TTC549 (cell line): ENCODE measurements around the gene HDGFL2.

ENCODE experiments used
- FAIRE-seq: peaks from 2 replicates; lab custom pipeline; 2012; peaks lifted over from hg19 to GRCh38; lab: Jason Lieb, UNC

The HDGFL2 gene

DNA sequence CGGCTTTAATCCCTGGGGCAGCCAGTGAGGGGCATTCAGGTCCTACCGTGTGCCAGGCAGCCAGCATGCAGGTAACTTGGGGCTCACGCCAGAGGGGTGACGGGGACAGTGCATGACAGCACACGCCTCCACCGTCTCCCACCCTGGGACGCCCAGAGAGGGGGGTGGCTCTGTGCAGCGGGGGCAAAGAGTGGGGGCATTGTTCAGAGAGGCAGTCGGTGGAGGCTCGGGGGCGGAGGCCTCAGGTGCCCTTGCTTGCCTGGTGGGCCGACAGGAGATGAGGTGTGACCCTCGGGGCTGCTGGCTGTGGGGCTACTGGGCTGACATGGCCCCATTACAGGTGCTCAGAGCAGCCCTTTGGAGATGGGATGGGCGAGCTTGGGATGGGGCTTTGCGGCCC lies 27.8 kb downstream of the HDGFL2 start:
- FAIRE-seq: no peak

DNA sequence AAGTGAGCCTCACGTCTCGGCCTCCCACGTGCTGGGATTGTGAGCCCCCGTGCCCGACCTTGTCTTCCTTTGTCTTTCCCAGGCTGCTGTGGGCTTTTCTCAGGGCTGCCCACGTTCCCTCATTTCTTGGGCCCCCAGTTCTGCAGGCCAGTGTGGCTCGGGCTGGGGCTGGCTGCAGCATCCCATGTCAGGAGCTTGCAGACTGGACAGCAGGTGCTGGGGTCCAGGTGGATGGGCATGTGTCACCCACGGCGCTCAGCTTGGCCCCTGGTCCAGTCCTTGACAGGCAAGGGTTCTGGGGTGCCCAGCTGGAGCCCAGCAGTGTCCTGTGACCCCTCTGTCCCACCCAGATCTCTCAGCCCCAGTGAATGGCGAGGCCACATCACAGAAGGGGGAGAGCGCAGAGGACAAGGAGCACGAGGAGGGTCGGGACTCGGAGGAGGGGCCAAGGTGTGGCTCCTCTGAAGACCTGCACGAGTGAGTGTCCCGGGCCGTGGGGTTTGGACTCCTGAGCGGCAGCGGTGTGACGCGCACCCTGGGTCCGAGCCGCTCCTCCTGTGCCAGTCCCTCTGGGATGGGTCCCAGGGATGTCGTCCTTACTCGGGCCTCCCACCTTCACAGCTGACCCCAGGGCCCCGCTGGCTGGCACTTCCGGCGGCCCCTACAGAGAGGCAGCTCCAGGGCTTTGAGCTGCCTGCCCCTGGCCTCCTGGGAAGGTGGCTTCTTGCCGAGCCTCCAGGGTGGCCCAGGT lies 28.9 kb downstream of the HDGFL2 start:
- FAIRE-seq: no peak

DNA sequence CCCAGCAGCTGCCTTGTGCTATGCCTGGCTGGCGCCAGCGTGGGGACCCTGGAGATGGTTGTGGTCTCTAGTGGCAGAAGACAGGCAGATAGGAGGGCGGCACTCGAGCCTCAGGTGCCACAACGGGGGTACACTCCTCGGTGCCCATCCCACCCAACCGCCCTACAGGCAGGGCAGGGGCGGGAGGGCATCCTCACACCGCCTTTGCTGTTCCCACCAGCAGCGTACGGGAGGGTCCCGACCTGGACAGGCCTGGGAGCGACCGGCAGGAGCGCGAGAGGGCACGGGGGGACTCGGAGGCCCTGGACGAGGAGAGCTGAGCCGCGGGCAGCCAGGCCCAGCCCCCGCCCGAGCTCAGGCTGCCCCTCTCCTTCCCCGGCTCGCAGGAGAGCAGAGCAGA lies 29.6 kb downstream of the HDGFL2 start:
- FAIRE-seq: no peak

DNA sequence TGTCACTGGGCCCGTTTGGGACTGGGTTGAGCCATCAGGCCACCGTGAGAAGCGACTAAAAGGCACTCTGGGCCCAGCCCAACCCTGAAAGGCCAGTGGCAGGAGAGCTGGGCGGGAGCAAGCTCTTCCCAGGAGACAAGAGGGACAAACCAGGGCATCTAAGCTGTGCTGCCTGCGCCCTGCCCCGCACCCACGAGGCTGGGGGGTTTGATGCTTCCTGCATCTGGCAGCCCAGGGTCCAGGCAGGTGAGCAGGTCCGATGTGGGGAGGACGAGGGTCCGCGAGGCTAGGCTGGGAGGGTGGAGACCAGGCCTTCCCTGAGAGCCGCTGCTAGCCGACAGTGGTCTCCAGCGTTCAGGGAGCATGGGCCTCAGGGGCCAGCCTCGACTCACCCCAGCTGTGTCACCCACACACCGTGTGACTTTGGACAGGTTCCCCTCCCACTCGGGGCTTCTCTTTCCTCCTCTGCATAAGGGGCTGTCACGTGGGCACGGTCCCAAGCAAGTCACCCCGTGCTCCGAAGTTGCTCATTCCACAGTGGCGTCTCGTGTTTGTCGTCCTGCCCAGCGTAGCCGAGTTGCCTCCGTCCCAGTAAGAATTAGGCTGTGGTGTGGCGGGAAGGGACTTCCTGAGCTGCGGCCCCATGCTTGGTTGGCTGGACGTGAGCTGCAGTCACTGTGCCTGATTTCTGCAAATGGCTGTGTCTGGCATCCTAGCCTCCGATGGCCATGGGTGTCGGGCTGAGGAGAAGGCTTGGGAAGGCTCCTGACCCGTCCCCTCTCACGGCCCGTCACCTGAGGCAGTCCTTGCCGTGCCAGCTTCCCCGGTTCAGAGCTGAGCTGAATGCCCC lies 30.4 kb downstream of the HDGFL2 start:
- FAIRE-seq: no peak

DNA sequence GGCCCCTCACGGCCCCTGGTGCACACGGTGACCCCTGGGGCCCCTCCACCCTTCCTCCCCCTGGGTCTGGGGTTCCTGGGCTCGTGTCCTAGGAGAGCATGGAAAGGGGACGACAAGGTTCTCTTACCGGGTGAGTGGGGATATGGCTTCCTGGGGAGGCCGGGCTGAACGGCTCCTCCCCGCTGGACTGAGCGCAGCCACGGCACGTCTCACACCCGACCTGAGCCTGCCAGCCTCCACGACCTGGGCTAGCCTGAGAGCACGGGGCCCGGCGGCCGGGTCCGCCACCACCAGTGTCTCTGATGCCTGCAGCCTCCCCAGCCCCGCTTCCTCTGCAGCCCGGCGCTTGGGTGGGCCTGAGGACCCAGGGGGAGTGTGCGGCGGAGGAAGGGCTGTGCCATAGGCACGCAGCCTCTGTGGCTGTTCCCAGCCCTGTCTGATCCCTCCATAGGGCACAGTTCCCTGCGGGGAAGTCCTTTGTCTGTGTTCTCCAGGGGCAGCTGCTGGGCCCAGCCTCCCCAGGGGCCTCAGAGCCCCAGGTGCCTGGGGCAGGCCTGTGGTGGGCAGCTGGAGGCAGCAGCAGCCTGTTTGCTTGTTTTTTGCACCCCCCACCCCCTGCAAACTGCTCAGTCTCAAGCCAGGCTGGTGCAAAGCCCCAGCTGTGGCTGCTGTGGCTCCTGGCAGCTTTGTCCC lies 31.2 kb downstream of the HDGFL2 start:
- FAIRE-seq: no peak

DNA sequence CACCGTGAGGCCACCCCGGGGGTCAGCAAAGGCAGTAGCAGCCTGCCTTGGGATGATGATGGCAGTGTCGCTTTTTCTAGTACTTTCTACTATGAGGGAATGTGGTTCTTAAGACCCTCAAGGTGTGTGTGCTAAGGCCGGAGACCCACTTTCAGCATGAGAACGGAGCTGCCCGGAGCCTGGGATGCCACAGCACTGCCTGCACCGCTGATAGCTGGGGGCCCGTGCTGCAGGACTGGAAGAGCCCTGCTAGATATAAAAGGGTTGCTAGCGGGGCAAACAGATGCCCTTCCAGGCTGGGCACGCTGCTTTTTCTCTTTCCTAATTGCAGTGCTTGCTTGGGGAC lies 31.7 kb downstream of the HDGFL2 start:
- no peak for FAIRE-seq

DNA sequence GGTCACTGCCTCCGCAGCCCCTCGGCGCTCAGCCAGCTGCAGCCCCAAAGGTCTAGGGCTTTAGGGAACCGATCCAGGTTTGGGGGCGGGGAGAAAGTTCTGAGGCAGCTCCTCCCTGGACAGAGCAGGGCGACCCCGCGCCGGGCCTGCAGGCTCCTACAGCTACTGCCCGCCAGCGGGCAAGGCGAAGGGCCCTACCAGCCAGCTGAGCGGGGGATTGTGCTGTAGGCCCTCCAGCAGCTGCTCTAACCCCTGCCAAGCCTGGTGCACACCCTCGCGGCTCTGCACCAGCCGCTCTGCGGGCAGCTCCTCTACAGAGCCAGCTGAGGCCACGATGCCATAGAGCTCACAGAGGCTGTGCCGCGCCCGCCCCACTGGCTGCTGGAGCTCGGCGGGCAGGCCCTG lies 32.2 kb downstream of the HDGFL2 start:
- FAIRE-seq: no peak

DNA sequence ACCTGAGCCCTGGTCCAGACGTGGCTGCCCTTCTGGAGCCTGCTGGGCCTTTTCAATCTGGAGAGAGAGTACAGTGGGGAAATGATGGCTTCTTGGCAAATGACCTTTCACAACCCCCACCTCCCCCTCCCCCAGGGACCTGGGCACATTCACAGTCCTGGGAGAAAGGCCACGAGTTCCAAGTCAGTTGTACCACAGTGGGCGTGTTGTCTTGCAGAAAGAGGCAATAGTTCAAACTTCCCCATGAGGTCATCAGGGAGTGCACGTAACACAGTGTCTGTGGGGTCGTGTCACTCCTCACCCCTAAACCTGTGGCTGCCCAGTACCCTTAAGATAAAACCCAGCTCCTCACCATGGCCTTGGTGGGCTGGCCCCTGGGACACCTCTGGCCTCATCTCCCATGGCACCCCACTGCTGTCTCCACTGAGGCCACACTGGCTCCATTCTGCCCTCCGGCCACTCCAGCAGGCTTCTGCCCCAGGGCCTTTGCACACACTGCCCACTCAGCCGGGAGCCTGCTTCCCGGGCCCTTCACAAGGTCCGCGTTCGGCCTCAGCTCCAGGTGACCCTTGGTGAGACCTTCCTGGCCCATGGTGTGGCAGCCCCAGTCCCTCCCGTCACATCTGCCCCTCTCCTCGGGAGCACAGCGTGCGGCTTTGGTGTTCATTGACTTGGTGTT lies 32.9 kb downstream of the HDGFL2 start:
- FAIRE-seq: no peak

DNA sequence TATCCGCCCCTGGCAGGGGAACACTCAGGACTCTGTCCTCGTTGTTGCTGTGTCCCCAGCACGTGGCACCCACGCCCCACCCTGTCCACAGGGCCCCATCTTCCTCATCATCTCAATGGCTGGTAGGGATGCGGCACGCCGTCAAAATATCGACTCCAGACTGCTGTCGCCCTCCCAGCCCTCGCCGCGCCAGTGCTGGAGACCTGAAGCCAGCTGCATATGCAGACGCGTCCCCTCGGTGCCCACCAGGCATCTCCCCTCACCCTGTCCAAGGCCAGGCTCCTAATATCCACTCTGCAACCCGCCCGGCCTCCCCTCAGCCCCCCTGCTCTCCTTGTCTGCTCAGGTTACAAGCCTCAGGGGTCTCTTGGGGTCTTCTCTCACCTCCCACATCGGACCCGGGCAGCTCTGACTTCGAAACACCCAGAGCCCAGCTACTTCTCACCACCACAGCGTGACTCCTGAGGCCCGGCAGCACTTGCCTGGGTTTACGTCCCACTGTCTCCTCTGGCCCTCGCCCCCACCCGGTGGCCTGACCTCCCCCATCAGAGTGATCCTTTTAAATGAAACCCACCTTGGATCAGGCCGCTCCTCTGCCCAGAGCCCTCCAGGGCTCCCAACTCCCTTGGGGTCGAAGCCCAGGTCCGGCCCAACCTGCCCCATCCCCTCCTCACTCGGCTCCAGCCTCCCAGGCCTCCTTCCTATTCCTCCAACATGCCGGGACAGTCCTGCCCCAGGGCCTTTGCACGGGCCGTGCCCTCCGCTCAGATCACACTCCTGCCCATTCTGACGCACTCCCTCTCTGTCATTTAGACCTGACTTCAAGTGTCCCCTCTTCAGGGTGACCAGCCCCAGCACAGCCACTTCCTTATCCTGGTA lies 33.7 kb downstream of the HDGFL2 start:
- no peak for FAIRE-seq

DNA sequence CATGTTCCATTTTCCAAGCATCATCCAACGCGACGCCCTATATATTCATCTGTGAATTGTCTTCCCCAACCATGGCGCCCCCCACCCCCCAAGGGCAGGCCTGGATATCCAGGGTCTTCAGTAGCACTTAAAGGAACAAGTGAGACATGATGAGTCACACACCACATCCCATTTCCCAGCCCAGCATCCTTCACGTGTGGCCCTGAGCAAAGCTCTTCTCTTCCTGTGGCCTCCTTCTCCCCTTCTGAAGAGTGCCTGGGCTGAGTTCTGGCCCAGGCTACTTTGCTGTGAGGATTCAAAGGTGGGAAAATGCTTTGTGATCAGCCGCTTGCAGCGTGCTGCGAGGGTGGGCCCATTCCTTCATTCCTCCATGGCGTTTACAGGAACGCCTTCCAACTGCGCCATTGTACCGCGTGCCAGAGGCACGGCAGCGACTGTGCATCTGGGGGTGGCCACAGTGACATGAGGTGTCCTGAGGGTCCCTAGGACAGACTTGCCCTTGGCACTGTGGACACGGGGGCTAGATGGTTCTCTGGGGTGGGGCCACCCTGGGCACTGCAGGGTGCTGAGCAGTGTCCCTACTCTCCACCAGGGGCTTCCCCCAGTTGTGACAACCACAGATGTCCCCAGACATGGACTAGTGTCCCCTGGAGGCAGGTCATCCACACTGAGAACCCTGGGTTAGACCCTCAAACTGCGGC lies 34.5 kb downstream of the HDGFL2 start:
- FAIRE-seq: no peak

DNA sequence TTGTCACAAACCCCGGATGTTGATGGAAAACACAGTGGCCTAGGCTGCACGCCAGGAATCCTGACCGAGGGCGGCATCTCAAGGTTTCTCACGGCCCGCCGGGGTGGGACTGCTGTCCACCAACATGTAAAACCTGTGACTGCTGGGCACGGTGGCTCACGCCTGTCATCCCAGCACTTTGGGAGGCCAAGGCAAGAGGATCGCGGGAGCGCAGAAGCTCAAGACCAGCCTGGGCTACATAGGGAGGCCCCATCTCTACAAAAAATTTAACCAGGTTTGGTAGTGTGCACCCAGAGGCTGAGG lies 35.0 kb downstream of the HDGFL2 start:
- no peak for FAIRE-seq

DNA sequence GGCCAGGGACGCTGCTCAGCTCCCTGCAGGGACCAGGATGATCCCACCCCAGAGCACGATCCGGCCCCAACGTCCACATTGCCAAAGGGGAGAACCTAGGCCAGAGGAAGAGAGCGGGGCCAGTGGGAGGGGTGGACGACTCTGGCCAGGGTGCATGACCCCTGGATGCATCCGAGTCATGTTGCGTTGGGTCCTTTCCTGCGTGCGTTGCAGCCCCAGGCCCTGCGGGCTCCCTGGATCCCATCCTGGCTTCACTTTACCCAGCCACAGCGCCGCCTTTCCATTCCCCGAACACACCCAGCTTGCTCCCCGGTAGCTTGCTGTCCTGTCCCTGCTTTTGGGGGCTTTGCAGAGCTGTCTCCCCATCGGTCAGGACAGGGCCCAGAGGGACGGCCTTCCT lies 35.7 kb downstream of the HDGFL2 start:
- FAIRE-seq: no peak

DNA sequence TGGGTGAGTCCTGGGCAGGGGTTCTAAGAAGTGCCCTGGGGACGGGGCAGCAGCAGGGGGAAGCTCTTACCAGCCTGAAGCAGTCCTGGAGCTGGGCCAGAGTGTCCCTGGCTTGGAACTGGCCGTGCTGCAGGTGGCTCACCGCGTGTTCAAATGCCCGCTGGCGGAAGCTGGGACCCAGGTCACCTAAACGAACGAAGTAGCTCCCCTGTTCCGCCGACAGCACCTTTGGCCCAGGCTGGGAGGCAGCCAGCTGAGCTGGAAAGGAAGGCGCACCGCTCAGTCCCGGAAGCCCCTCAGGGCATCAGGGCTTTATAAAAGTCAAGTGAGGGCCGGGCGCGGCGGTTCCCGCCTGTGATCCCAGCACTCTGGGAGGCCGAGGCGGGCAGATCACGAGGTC lies 36.6 kb downstream of the HDGFL2 start:
- FAIRE-seq: no peak

DNA sequence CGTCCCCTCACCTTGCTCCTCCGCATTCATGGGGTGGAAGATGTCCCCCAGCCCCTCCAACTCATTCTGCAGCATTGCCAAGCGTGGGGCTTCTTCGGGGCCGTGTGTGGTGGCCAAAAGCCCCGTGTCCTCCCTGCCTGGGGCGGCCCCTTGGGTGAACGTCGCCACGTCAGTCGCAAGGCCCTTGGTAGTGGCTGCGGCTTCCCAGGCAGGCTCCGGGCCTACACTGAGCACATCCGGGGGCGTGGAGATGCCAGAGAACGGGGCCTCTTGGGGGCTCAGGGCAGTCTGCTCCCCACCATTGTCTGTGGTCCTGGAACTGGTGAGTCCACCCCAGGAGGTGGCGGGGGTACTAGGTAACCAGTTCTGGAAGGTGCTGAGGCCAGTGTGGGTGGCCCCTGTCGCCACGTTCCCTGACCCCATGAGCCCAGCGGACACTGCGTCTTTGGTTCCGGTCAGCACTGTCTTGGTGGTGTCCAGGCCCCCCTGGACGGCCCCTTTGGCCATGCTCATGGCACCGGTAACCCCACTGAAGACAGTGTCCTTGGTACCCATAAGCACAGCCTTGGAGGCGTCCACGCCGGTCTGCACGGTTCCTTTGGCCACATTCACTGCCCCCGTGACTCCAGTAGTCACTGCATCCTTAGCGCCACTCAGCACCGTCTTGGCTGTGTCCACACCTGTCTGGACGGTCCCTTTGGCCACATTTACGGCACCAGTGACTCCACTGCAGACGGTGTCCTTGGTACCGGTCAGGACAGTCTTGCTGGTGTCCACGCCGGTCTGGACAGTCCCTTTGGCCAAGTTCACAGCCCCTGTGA lies 38.5 kb downstream of the HDGFL2 start:
- FAIRE-seq: no peak

DNA sequence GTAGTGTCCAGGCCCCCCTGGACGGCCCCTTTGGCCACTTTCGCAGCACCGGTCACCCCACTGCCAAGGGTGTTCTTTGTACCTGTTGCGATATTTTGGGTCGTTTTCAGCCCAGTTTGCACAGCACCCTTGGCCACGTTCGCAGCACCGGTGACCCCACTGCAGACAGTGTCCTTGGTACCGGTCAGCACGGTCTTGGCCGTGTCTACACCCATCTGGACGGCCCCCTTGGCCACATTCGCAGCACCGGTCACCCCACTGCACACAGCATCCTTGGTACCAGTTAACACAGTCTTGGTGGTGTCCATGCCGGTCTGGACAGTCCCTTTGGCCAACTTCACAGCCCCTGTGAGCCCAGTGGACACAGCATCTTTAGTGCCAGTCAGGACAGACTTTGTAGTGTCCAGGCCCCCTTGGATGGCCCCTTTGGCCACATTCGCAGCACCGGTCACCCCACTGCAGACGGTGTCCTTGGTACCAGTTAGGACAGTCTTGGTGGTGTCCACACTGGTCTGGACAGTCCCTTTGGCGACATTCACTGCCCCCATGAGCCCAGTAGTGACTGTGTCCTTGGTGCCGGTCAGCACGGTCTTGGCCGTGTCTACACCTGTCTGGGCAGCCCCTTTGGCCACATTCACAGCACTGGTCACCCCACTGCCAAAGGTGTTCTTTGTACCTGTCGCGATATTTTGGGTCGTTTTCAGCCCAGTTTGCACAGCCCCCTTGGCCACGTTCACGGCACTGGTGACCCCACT lies 39.4 kb downstream of the HDGFL2 start:
- no peak for FAIRE-seq

DNA sequence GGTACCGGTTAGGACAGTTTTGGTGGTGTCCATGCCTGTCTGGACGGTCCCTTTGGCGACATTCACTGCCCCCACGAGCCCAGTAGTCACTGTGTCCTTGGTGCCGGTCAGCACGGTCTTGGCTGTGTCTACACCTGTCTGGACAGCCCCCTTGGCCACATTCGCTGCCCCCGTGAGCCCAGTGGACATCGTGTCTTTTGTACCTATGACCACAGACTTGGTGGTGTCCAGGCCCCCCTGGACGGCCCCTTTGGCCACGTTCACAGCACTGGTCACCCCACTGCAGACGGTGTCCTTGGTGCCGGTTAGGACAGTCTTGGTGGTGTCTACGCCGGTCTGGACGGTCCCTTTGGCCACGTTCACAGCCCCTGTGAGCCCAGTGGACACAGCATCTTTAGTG lies 40.0 kb downstream of the HDGFL2 start:
- no peak for FAIRE-seq

DNA sequence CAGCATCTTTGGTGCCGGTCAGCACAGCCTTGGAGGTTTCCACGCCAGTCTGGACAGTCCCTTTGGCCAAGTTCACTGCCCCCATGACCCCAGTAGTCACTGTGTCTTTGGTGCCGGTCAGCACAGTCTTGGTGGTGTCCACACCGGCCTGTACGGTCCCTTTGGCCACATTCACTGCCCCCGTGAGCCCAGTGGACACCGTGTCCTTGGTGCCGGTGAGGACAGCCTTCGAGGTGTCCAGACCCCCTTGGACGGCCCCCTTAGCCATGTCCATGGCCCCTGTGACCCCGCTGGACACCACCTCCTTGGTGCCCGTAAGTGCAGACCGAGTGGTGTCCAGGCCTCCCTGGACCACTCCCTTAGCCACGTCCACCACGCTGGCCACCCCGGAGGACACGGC lies 41.2 kb downstream of the HDGFL2 start:
- FAIRE-seq: no peak

DNA sequence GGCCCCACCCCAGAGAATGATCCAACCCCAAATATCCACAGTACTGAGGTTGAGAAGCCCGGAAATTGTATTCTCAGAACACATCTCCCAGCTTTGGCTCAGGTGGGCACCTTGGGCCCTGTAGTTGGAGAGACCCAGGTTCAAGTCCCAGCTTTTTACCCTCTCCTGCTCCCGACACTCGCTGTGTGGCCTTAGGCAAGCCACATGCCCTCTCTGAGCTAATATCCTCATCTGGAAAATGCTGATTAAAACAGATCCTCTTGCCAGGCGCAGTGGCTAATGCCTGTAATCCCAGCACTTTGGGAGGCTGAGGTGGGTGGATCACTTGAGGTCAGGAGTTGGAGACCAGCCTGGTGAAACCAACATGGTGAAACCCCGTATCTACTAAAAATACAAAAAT lies 43.6 kb downstream of the HDGFL2 start:
- FAIRE-seq: no peak

DNA sequence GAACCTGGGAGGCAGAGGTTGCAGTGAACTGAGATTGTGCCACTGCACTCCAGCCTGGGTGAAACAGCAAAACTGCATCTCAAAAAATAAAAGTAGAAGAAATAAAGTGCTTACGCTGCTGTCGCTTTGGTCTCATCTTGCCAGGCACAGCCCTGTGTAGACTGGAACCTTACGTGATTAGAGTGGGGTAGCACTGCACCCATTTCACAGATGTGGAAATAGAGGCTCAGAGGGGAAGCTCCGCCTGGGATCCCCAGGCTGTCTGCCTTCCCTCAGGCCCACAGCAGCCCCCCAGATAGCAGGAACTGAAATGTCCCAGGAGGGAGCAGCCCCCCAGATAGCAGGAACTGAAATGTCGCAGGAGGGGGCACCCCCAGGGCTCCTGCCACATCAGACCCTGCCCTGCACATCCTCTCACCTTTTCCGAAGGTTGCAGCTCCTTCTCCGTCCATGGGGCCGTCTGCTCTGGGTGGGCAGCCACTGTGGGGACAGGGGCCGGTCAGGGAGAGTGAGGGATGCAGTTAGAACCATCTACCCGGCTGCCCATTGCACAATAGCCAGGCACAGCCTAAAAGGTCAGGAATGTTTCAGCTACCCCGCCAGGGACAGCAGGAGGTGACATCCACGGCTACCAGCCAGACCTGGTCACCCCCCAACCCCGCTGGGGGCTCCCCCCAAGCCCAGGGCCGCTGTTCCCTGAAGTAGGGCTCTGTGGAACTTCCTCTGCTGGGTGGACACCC lies 44.3 kb downstream of the HDGFL2 start:
- FAIRE-seq: no peak
